Measurements from ENCODE around the gene CEACAM5. TPM values are rescaled to one million over a fixed set of nuclear protein-coding genes. Genes with fewer than 3 reads are reported as not detected.
"Not testable (repeated sequence)": the region's sequence is repeated elsewhere in the genome, so short reads cannot be mapped to it uniquely, and the experiment has no call there.

Gene CEACAM5
- total RNA-seq, 1 donor from 2014 or later: not detected

DNA sequence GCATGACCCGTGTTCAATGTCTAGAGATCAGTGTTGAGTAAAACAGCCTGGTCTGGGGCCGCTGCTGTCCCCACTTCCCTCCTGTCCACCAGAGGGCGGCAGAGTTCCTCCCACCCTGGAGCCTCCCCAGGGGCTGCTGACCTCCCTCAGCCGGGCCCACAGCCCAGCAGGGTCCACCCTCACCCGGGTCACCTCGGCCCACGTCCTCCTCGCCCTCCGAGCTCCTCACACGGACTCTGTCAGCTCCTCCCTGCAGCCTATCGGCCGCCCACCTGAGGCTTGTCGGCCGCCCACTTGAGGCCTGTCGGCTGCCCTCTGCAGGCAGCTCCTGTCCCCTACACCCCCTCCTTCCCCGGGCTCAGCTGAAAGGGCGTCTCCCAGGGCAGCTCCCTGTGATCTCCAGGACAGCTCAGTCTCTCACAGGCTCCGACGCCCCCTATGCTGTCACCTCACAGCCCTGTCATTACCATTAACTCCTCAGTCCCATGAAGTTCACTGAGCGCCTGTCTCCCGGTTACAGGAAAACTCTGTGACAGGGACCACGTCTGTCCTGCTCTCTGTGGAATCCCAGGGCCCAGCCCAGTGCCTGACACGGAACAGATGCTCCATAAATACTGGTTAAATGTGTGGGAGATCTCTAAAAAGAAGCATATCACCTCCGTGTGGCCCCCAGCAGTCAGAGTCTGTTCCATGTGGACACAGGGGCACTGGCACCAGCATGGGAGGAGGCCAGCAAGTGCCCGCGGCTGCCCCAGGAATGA lies 1.5 kb upstream of the CEACAM5 start:
- H3K4me3 ChIP-seq (ENCODE audit: low read depth, low read length): peak overlapping the region; percentile 31
- DNase-seq (ENCODE audit: low read depth): no peak
- TF ChIP-seq, protein P1, sequence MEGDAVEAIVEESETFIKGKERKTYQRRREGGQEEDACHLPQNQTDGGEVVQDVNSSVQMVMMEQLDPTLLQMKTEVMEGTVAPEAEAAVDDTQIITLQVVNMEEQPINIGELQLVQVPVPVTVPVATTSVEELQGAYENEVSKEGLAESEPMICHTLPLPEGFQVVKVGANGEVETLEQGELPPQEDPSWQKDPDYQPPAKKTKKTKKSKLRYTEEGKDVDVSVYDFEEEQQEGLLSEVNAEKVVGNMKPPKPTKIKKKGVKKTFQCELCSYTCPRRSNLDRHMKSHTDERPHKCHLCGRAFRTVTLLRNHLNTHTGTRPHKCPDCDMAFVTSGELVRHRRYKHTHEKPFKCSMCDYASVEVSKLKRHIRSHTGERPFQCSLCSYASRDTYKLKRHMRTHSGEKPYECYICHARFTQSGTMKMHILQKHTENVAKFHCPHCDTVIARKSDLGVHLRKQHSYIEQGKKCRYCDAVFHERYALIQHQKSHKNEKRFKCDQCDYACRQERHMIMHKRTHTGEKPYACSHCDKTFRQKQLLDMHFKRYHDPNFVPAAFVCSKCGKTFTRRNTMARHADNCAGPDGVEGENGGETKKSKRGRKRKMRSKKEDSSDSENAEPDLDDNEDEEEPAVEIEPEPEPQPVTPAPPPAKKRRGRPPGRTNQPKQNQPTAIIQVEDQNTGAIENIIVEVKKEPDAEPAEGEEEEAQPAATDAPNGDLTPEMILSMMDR (conservative IDR thresholded peaks at IDR 0.05; ENCODE audit: low read depth, low read length): peak; percentile 83

DNA sequence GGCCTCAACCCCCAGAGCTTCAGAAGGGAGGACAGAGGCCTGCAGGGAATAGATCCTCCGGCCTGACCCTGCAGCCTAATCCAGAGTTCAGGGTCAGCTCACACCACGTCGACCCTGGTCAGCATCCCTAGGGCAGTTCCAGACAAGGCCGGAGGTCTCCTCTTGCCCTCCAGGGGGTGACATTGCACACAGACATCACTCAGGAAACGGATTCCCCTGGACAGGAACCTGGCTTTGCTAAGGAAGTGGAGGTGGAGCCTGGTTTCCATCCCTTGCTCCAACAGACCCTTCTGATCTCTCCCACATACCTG lies 969 bp upstream of the CEACAM5 start:
- H3K4me3 ChIP-seq (ENCODE audit: low read depth, low read length): no peak overlapping the region
- DNase-seq (ENCODE audit: low read depth): no peak
- TF ChIP-seq, protein P1 (conservative IDR thresholded peaks at IDR 0.05; ENCODE audit: low read depth, low read length): no peak

DNA sequence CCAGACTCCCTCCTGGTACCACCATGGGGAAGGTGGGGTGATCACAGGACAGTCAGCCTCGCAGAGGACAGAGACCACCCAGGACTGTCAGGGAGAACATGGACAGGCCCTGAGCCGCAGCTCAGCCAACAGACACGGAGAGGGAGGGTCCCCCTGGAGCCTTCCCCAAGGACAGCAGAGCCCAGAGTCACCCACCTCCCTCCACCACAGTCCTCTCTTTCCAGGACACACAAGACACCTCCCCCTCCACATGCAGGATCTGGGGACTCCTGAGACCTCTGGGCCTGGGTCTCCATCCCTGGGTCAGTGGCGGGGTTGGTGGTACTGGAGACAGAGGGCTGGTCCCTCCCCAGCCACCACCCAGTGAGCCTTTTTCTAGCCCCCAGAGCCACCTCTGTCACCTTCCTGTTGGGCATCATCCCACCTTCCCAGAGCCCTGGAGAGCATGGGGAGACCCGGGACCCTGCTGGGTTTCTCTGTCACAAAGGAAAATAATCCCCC lies 505 bp upstream of the CEACAM5 start:
- H3K4me3 ChIP-seq (ENCODE audit: low read depth, low read length): no peak overlapping the region
- no peak for DNase-seq (ENCODE audit: low read depth)
- TF ChIP-seq, protein P1 (conservative IDR thresholded peaks at IDR 0.05; ENCODE audit: low read depth, low read length): no peak

DNA sequence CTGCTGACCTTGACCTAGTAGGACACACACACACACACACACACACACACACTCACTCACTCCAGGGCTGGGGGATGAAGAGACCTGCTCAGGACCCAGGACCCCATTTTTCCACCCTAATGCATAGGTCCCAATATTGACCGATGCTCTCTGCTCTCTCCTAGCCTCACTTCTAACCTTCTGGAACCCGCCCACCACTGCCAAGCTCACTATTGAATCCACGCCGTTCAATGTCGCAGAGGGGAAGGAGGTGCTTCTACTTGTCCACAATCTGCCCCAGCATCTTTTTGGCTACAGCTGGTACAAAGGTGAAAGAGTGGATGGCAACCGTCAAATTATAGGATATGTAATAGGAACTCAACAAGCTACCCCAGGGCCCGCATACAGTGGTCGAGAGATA lies 1.1 kb downstream of the CEACAM5 start:
- not testable (repeated sequence) for DNase-seq (ENCODE audit: low read depth); H3K4me3 ChIP-seq (ENCODE audit: low read depth, low read length)

DNA sequence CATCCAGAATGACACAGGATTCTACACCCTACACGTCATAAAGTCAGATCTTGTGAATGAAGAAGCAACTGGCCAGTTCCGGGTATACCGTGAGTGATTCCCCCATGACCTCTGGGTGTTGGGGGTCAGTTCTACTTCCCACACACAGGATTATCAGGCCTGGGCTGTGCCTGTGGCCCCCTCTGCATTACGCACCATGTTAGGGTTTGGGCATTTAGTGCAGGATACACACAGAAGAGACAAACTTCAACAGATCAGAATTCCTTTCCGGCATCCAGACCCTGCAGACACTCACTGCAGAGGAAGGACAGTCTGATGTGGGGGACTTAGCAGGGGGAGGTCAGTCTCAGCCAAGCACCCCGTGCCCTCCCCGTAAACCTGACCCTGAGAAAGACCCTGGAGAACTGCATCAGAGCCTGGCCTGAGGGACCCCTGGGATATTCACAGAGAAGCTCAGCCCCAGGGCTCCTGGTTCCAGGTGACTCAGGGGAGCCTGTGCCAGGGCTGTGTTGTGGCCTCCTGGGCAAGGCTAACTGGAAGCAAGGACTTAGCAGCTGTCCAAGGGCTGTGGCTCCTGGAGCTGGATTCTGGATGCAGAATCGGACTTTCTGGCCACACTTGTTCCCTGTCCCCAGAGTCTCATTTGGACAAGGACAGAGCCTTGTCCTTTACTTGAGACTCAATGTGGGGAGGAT lies 1.7 kb downstream of the CEACAM5 start:
- H3K4me3 ChIP-seq (ENCODE audit: low read depth, low read length): no peak overlapping the region
- TF ChIP-seq, protein P1 (conservative IDR thresholded peaks at IDR 0.05; ENCODE audit: low read depth, low read length): no peak
- DNase-seq (ENCODE audit: low read depth): no peak

DNA sequence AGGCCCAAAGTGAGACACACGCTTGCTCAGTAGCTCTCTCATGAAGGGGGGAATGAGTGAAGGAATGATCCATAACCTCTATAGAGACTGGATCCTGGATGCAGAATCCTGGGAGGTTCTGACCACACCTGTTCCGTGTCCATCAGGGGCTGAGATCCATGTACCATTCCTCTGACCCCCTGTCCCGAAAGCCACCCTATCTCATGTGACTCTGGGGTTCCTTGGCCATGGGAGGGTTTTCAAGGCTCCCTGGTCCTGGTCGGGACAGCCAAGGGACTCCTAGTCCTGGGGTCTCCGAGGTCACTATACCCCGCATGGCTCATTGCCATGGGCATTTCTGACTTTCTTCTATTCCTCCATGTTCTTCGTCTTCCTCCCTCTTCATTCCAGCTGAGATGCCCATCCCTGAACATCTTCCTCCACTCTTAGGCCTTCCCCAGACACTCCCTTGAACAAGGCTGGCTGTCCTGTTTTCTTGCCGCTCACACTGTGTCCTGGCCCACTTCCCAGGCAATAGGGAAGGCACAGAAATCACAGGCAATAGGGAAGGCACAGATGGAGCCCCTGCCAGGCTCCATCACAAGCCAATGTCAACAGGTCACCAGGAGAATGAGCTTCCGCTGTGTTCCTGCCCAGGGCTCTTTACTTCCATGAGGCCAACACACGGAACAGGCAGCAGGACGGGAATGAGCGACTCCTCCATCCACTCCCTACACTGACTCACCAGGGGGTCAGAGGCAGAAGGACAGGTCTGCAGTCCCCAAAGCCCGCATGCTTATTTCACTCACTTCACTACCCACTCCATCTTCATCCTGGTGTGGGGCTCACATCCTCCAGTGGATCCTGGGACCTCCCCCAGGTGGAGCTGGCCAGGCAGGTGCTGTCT lies 3.2 kb downstream of the CEACAM5 start:
- TF ChIP-seq, protein P1 (conservative IDR thresholded peaks at IDR 0.05; ENCODE audit: low read depth, low read length): no peak
- no peak for DNase-seq (ENCODE audit: low read depth)
- H3K4me3 ChIP-seq (ENCODE audit: low read depth, low read length): no peak overlapping the region

DNA sequence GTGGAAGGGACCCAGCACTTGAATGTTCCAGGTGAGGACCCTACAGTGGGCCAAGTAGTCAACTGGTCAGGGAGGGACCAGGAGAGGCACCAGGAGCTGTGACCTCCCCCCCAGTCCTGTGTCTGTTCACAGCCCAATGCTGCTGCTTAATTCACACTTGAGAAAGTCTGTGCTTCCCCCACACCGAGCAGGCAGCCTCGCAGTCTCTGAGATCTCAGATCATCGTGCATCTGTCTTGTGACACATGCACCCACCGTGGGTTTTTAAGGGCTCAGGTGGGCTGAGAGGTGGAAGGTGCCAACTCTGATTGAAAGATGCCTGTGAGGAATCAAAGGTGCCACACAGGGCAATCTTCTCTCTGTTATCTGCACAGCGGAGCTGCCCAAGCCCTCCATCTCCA lies 6.2 kb downstream of the CEACAM5 start:
- TF ChIP-seq, protein P1 (conservative IDR thresholded peaks at IDR 0.05; ENCODE audit: low read depth, low read length): no peak
- no peak for DNase-seq (ENCODE audit: low read depth)
- H3K4me3 ChIP-seq (ENCODE audit: low read depth, low read length): no peak overlapping the region

Data from epithelial cell of proximal tubule (primary cell).